ENCODE measurements around the gene ARHGAP27. TPM values are rescaled to one million over a fixed set of nuclear protein-coding genes. Genes with fewer than 3 reads are reported as not detected.
A peak's percentile ranks its signal among the peaks of the same experiment; 100 is the strongest.
"Not testable (repeated sequence)": the region's sequence is repeated elsewhere in the genome, so short reads cannot be mapped to it uniquely, and the experiment has no call there.

The ARHGAP27 gene
- total RNA-seq, 1 donor from 2014 or later = 1.4 TPM

DNA sequence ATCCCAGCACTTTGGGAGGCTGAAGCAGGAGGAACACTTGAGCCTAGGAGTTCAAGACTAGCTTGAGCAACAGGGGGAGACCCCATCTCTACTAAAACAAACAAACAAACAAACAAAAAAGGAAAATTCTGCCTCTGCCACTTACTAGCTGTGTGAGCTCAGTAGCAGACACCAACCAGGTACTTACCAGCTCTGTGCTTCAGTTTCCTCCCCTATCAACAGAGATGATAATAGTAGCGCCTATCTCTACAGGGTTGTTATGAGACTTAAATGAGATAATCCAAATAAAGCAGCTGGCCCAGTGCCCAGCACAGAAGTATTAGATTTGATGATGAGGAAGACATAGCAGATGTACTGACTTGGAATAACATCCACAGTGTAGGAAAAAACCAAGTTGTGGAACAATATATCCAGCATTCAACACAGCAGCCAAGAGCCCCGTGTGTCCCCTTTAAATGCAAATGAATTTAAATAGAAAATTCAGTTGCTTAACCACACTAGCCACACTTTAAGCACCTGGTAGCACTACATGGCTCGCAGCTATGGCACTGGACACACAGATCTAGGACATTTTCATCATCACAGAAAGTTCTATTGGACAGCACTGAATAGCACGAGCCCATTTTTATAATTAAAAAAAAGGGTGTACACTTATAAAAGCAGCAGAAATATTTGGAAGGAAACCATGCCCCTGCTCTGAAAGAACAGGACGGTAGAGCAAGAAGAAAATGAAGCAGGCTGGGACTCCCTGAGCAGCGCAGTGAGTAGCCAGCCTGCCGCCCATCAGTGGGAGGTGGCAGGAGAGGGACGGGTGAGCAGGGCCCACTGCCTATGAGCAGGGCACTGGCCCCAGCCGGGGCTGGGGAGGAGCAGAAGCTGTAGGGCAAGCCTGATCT is 19.9 kb upstream of the ARHGAP27 start:
- not testable (repeated sequence) for H3K27ac Mint-ChIP-seq (ENCODE audit: unreplicated experiment); H3K9me3 Mint-ChIP-seq; DNase-seq (ENCODE audit: low read depth, low spot score); H3K36me3 Mint-ChIP-seq (ENCODE audit: low read depth); H3K4me1 Mint-ChIP-seq; H3K4me3 Mint-ChIP-seq; H3K27me3 Mint-ChIP-seq (ENCODE audit: low read depth)

- not testable (repeated sequence) for H3K27me3 Mint-ChIP-seq (ENCODE audit: low read depth); H3K36me3 Mint-ChIP-seq (ENCODE audit: low read depth); H3K27ac Mint-ChIP-seq (ENCODE audit: unreplicated experiment); H3K4me1 Mint-ChIP-seq; H3K9me3 Mint-ChIP-seq; H3K4me3 Mint-ChIP-seq; DNase-seq (ENCODE audit: low read depth, low spot score)
Measured at GRCh38 chr17:45451660-45452059, 19.0 kb upstream of the ARHGAP27 start.

GRCh38 chr17:45451131-45451530 is 18.5 kb upstream of the ARHGAP27 start:
- no peak overlapping the region for H3K27ac Mint-ChIP-seq (ENCODE audit: unreplicated experiment)
- no peaks in the 10 kb centered on the region for H3K4me1 Mint-ChIP-seq
- H3K4me3 Mint-ChIP-seq = no peak overlapping the region
- H3K27me3 Mint-ChIP-seq (ENCODE audit: low read depth) = no peaks in the 10 kb centered on the region
- H3K9me3 Mint-ChIP-seq = no peaks in the 10 kb centered on the region
- TF ChIP-seq, protein P1, sequence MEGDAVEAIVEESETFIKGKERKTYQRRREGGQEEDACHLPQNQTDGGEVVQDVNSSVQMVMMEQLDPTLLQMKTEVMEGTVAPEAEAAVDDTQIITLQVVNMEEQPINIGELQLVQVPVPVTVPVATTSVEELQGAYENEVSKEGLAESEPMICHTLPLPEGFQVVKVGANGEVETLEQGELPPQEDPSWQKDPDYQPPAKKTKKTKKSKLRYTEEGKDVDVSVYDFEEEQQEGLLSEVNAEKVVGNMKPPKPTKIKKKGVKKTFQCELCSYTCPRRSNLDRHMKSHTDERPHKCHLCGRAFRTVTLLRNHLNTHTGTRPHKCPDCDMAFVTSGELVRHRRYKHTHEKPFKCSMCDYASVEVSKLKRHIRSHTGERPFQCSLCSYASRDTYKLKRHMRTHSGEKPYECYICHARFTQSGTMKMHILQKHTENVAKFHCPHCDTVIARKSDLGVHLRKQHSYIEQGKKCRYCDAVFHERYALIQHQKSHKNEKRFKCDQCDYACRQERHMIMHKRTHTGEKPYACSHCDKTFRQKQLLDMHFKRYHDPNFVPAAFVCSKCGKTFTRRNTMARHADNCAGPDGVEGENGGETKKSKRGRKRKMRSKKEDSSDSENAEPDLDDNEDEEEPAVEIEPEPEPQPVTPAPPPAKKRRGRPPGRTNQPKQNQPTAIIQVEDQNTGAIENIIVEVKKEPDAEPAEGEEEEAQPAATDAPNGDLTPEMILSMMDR (conservative IDR thresholded peaks at IDR 0.05) = no peak
- no peak for DNase-seq (ENCODE audit: low read depth, low spot score)
- peaks cover 2% of the 10 kb centered on the region for H3K36me3 Mint-ChIP-seq (ENCODE audit: low read depth)

DNA sequence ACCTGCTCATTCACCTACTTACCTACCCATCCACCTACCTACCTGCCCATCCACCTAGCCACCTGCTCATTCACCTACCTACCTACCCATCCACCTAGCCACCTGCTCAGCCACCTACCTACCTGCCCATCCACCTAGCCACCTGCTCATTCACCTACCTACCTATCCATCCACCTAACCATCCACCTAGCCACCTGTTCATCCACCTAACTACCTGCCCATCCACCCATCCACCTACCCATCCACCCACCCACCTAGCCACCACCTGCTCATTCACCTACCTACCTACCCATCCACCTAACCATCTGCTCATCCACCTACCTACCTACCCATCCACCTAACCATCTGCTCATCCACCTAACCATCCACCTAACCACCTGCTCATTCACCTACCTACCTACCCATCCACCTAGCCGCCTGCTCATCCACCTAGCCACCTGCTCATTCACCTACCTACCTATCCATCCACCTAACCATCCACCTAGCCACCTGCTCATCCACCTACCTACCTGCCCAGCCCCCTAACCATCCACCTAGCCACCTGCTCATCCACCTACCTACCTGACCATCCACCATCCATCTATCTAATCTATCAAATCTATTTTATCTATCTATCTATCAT is 17.1 kb upstream of the ARHGAP27 start:
- not testable (repeated sequence) for H3K4me3 Mint-ChIP-seq; DNase-seq (ENCODE audit: low read depth, low spot score); H3K27ac Mint-ChIP-seq (ENCODE audit: unreplicated experiment); H3K27me3 Mint-ChIP-seq (ENCODE audit: low read depth); H3K4me1 Mint-ChIP-seq; H3K36me3 Mint-ChIP-seq (ENCODE audit: low read depth); H3K9me3 Mint-ChIP-seq

GRCh38 chr17:45449260-45449659 is 16.6 kb upstream of the ARHGAP27 start:
- not testable (repeated sequence) for DNase-seq (ENCODE audit: low read depth, low spot score); H3K9me3 Mint-ChIP-seq; H3K36me3 Mint-ChIP-seq (ENCODE audit: low read depth); H3K4me1 Mint-ChIP-seq; H3K27ac Mint-ChIP-seq (ENCODE audit: unreplicated experiment); H3K4me3 Mint-ChIP-seq; H3K27me3 Mint-ChIP-seq (ENCODE audit: low read depth)

- H3K27me3 Mint-ChIP-seq (ENCODE audit: low read depth); H3K27ac Mint-ChIP-seq (ENCODE audit: unreplicated experiment); DNase-seq (ENCODE audit: low read depth, low spot score); H3K36me3 Mint-ChIP-seq (ENCODE audit: low read depth); H3K4me3 Mint-ChIP-seq; H3K9me3 Mint-ChIP-seq; H3K4me1 Mint-ChIP-seq: not testable (repeated sequence)
Measured at GRCh38 chr17:45448483-45448882, 15.8 kb upstream of the ARHGAP27 start.

- not testable (repeated sequence) for H3K27me3 Mint-ChIP-seq (ENCODE audit: low read depth); H3K4me3 Mint-ChIP-seq; DNase-seq (ENCODE audit: low read depth, low spot score); H3K4me1 Mint-ChIP-seq; H3K9me3 Mint-ChIP-seq; H3K36me3 Mint-ChIP-seq (ENCODE audit: low read depth)
- peak overlapping the region; percentile 43 for H3K27ac Mint-ChIP-seq (ENCODE audit: unreplicated experiment)
Measured at GRCh38 chr17:45448066-45448465, 15.4 kb upstream of the ARHGAP27 start.

GRCh38 chr17:45447650-45448049 is 15.0 kb upstream of the ARHGAP27 start:
- not testable (repeated sequence) for H3K4me1 Mint-ChIP-seq; H3K27ac Mint-ChIP-seq (ENCODE audit: unreplicated experiment); H3K36me3 Mint-ChIP-seq (ENCODE audit: low read depth); DNase-seq (ENCODE audit: low read depth, low spot score); H3K9me3 Mint-ChIP-seq; H3K4me3 Mint-ChIP-seq; H3K27me3 Mint-ChIP-seq (ENCODE audit: low read depth)

GRCh38 chr17:45446872-45447625 is 14.4 kb upstream of the ARHGAP27 start:
- not testable (repeated sequence) for H3K4me1 Mint-ChIP-seq; H3K36me3 Mint-ChIP-seq (ENCODE audit: low read depth); H3K27me3 Mint-ChIP-seq (ENCODE audit: low read depth); DNase-seq (ENCODE audit: low read depth, low spot score); H3K9me3 Mint-ChIP-seq; H3K27ac Mint-ChIP-seq (ENCODE audit: unreplicated experiment); H3K4me3 Mint-ChIP-seq

- not testable (repeated sequence) for H3K9me3 Mint-ChIP-seq; DNase-seq (ENCODE audit: low read depth, low spot score); H3K27ac Mint-ChIP-seq (ENCODE audit: unreplicated experiment); H3K4me1 Mint-ChIP-seq; H3K36me3 Mint-ChIP-seq (ENCODE audit: low read depth); H3K4me3 Mint-ChIP-seq; H3K27me3 Mint-ChIP-seq (ENCODE audit: low read depth)
Measured at GRCh38 chr17:45445901-45446743, 13.5 kb upstream of the ARHGAP27 start.

DNA sequence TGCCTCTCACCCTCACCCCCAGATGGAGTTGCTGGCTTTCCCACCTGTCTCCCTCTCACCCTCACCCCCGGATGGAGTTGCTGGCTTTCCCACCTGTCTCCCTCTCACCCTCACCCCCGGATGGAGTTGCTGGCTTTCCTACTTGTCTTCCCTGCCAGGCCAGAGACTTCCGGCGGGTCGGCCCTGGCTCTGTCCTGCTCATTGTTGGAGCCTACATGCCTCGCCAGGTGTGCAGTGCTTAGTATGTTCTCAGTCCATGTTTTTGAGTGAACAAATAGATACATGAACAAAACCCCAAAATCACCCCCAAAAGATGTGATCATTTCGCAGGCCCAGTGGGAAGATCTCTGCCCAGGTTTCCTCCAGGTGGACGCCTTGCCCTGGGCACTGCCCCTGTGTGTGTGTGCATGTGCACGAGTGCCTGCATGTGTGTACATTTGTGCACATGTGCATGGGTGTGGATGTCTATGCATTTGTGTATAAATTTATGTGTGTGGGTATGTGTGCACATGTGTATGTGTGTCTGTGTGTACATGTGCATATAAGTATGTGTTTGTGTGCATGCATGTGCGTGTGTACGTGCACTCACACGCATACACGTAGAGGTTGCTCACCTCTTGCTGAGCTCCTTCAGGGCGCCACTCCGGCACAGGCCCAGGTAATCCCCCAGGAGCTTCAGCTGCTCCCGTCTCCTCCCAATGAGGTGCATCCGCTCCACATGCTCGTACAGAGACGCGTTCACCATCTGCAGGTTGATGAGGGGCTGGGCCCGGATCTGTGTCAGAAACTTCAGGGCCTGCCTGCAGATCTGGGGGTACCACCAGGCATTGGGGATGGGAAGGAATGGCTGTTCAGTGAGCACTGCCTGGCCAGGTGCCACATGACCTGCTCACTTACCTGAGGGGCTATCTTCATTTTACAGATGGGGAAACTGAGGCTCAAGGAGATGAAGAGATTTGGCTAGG is 12.5 kb upstream of the ARHGAP27 start:
- H3K36me3 Mint-ChIP-seq (ENCODE audit: low read depth); H3K27me3 Mint-ChIP-seq (ENCODE audit: low read depth); DNase-seq (ENCODE audit: low read depth, low spot score); H3K4me3 Mint-ChIP-seq; H3K27ac Mint-ChIP-seq (ENCODE audit: unreplicated experiment); H3K9me3 Mint-ChIP-seq; H3K4me1 Mint-ChIP-seq: not testable (repeated sequence)

All from neural crest cell (in vitro differentiated cells).